Sigmoid colon (tissue), 4 donors: ENCODE data around the gene SEC61A1.

Experiments used
- CTCF ChIP-seq, 4 experiments: fragments of 450-650 bp in 3 of 4; fragments of 200-600 bp in 1 of 4; IDR thresholded peaks; one replicate each; pipeline ENCODE4 v1.5.1; 2016 to 2019; ENCODE audit warnings: antibody characterized with exemption in 4 of 4, mild to moderate bottlenecking in 3 of 4, moderate library complexity in 2 of 4
- POLR2A ChIP-seq, 2 donors: fragments of 450-650 bp; IDR thresholded peaks; one replicate each; pipeline ENCODE4 v1.6.1; 2016; ENCODE audit warnings: antibody characterized with exemption in 2 of 2, mild to moderate bottlenecking in 2 of 2, moderate library complexity in 2 of 2
- POLR2AphosphoS5 ChIP-seq, 4 donors: sonication (generic); formaldehyde crosslinking; IDR thresholded peaks; one replicate each; pipeline ENCODE4 v1.6.1; 2017; ENCODE audit warnings: antibody characterized with exemption in 4 of 4

- TF ChIP-seq CTCF (IDR thresholded peaks at IDR 0.05) (no peak), POLR2A (IDR thresholded peaks at IDR 0.05) (no peak), POLR2AphosphoS5 (IDR thresholded peaks at IDR 0.05) (no peak)
Measured at GRCh38 chr3:128033102-128033501, 19.1 kb upstream of the SEC61A1 start.
